HCT116 (cell line): ENCODE measurements around the gene SAPCD2. TPM values are rescaled to one million over a fixed set of nuclear protein-coding genes. Genes with fewer than 3 reads are reported as not detected.

ENCODE experiments used
- ATAC-seq: fragments of 200-7000 bp; cut with Tn5 transposase; 2 replicates; pipeline ENCODE4 v1.9.1; 2020; ENCODE audit warnings: mild to moderate bottlenecking, moderate library complexity
- BruUV-seq: library from RNA; stranded (reverse); fragments of 400-500 nt; replicated peaks from 2 replicates; lab custom pipeline; 2021; lab: Mats Ljungman, UMichigan
- CTCF ChIA-PET: fragments of 300-600 bp; sonication (Branson Sonifier 250); formaldehyde crosslinking; loops from one replicate; lab custom pipeline; 2021; ENCODE audit warnings: antibody characterized with exemption; lab: Charles Lee
- POLR2A ChIA-PET: fragments of 300-600, 350-600 bp; sonication (Branson Sonifier 250); formaldehyde crosslinking; loops from one replicate; lab custom pipeline; 2021; ENCODE audit warnings: antibody characterized with exemption; lab: Charles Lee
- RAD21 ChIA-PET, 2 experiments: fragments of 300-600 bp; sonication (Branson Sonifier 250); formaldehyde crosslinking; loops; one replicate each; lab custom pipeline; 2023; ENCODE audit warnings: low total read pairs in 2 of 2; ENCODE audit not compliant: uncharacterized antibody in 2 of 2, unreplicated experiment in 2 of 2, low non-redundant PET in 1 of 2; lab: Charles Lee
- DNase-seq: peaks from one replicate; pipeline ENCODE4 v3.0.0-alpha.2; 2010; ENCODE audit warnings: low read depth, low spot score
- H2AFZ ChIP-seq: fragments of 200-600 bp; shearing (Covaris generic), sonication (generic); 2 replicates; pipeline ENCODE4 v1.6.1; 2017; ENCODE audit warnings: low read depth, mixed run types, mixed read lengths, antibody characterized with exemption, low read length; ENCODE audit not compliant: poor library complexity, severe bottlenecking
- H3K27ac ChIP-seq: 2 replicates; pipeline ENCODE4 v1.5.1; 2012; ENCODE audit warnings: low read depth, low read length
- H3K27me3 ChIP-seq: fragments of 200-600 bp; sonication (generic); 2 replicates; pipeline ENCODE4 v1.6.1; 2016; ENCODE audit warnings: mixed run types, low read length, mixed read lengths; ENCODE audit not compliant: insufficient read depth
- H3K36me3 ChIP-seq, 2 experiments: fragments of 200-500 bp in 1 of 2; fragments of 200-600 bp in 1 of 2; sonication (Bioruptor generic) in 1 of 2; sonication (generic) in 1 of 2; 2 replicates each; pipeline versions ENCODE4 v1.5.1 to v1.6.1; 2014 to 2016; ENCODE audit warnings: low read length in 2 of 2, inconsistent platforms in 1 of 2, mixed read lengths in 1 of 2, mixed run types in 1 of 2; ENCODE audit not compliant: insufficient read depth in 2 of 2, control insufficient read depth in 1 of 2
- H3K4me1 ChIP-seq, 2 experiments: fragments of 200-600 bp in 1 of 2; sonication (generic) in 1 of 2; 2 replicates each; pipeline versions ENCODE4 v1.5.1 to v1.6.1; 2012 to 2017; ENCODE audit warnings: low read length in 2 of 2, inconsistent platforms in 1 of 2, mild to moderate bottlenecking in 1 of 2, mixed read lengths in 1 of 2, mixed run types in 1 of 2, moderate library complexity in 1 of 2; ENCODE audit not compliant: insufficient read depth in 2 of 2, control insufficient read depth in 1 of 2
- H3K4me2 ChIP-seq: fragments of 200-600 bp; sonication (generic); 2 replicates; pipeline ENCODE4 v1.6.1; 2017; ENCODE audit warnings: mixed run types, low read length, mixed read lengths
- H3K4me3 ChIP-seq, 2 experiments: fragments of 200-600 bp in 1 of 2; sonication (generic) in 1 of 2; replicated peaks in 1 of 2; 2 replicates each; pipeline ENCODE4 v1.5.1; 2011 to 2016; ENCODE audit warnings: low read length in 2 of 2, control low read depth in 1 of 2, low read depth in 1 of 2, mild to moderate bottlenecking in 1 of 2, mixed read lengths in 1 of 2, mixed run types in 1 of 2
- H3K79me2 ChIP-seq: fragments of 200-600 bp; sonication (generic); 2 replicates; pipeline ENCODE4 v1.6.1; 2017; ENCODE audit warnings: mild to moderate bottlenecking, mixed run types, low read length, moderate library complexity, mixed read lengths; ENCODE audit not compliant: insufficient read depth
- H3K9ac ChIP-seq: fragments of 200-600 bp; sonication (generic); 2 replicates; pipeline ENCODE4 v1.6.1; 2016; ENCODE audit warnings: low read length, mixed read lengths
- H3K9me2 ChIP-seq: fragments of 200-600 bp; sonication (generic), shearing (Covaris generic); 2 replicates; pipeline ENCODE4 v1.6.1; 2017; ENCODE audit warnings: mixed run types, mild to moderate bottlenecking, moderate library complexity; ENCODE audit not compliant: insufficient read depth
- H3K9me3 ChIP-seq, 2 experiments: fragments of 200-500 bp in 1 of 2; fragments of 200-600 bp in 1 of 2; sonication (Bioruptor generic) in 1 of 2; sonication (generic) in 1 of 2; 2 replicates each; pipeline ENCODE4 v1.6.1; 2014 to 2017; ENCODE audit warnings: low read length in 2 of 2, mixed read lengths in 2 of 2, inconsistent platforms in 1 of 2, low read depth in 1 of 2, mild to moderate bottlenecking in 1 of 2, mixed run types in 1 of 2, moderate library complexity in 1 of 2; ENCODE audit not compliant: control insufficient read depth in 1 of 2, insufficient read depth in 1 of 2
- H4K20me1 ChIP-seq: fragments of 200-600 bp; sonication (generic), shearing (Covaris generic); 2 replicates; pipeline ENCODE4 v1.6.1; 2017; ENCODE audit warnings: mixed run types, mild to moderate bottlenecking, moderate library complexity; ENCODE audit not compliant: insufficient read depth
- CEBPB ChIP-seq: IDR thresholded peaks from 2 replicates; pipeline ENCODE4 v1.6.1; 2012; ENCODE audit warnings: low read depth
- EGR1 ChIP-seq: IDR thresholded peaks from 2 replicates; pipeline ENCODE4 v1.6.1; 2012; ENCODE audit warnings: low read depth
- EZH2 ChIP-seq: fragments of 200-600 bp; sonication (generic); IDR thresholded peaks from 2 replicates; pipeline ENCODE4 v1.6.1; 2017; ENCODE audit warnings: antibody characterized with exemption, mixed run types
- JUND ChIP-seq: IDR thresholded peaks from 2 replicates; pipeline ENCODE4 v1.6.1; 2012
- RAD21 ChIP-seq: IDR thresholded peaks from 2 replicates; pipeline ENCODE4 v1.6.1; 2012; ENCODE audit warnings: low read depth, mild to moderate bottlenecking
- SIN3A ChIP-seq: IDR thresholded peaks from 2 replicates; pipeline ENCODE4 v1.6.1; 2012; ENCODE audit warnings: low read depth
- SRF ChIP-seq: IDR thresholded peaks from 2 replicates; pipeline ENCODE4 v1.6.1; 2012; ENCODE audit warnings: low read depth
- TCF7L2 ChIP-seq: IDR thresholded peaks from 2 replicates; pipeline ENCODE4 v1.7.0; 2011; ENCODE audit warnings: borderline replicate concordance, inconsistent platforms; ENCODE audit not compliant: insufficient read depth, insufficient read length; ENCODE audit errors: extremely low read depth
- ZNF274 ChIP-seq: fragments of 200-500 bp; sonication (Bioruptor generic); IDR thresholded peaks from 2 replicates; pipeline ENCODE4 v1.6.1; 2014; ENCODE audit warnings: mild to moderate bottlenecking, low read depth, low read length, inconsistent platforms
- intact Hi-C: fragments of 100-400 bp; cut with micrococcal nuclease; formaldehyde crosslinking; loops from 2 replicates; pipeline ENCODE4 v1.10.0; 2022
- total RNA-seq: library from RNA; stranded (reverse); gene quantifications from one replicate; pipeline ENCODE4 v1.2.1, GENCODE V29; 2021; ENCODE audit not compliant: unreplicated experiment
- TF ChIP-seq, protein P1 (sequence below), 3 experiments: fragments of 200-600 bp in 1 of 3; sonication (generic) in 1 of 3; IDR thresholded peaks in 2 of 3; conservative IDR thresholded peaks in 1 of 3; 2 replicates each; pipeline ENCODE4 v1.5.1; 2012 to 2017; ENCODE audit warnings: low read depth in 2 of 3, low read length in 2 of 3, antibody characterized with exemption in 1 of 3, borderline replicate concordance in 1 of 3, control low read depth in 1 of 3, mild to moderate bottlenecking in 1 of 3, mixed read lengths in 1 of 3, mixed run types in 1 of 3, moderate library complexity in 1 of 3; ENCODE audit not compliant: insufficient read depth in 1 of 3
- TF ChIP-seq, protein P2 (sequence below): IDR thresholded peaks from 2 replicates; pipeline ENCODE4 v1.6.1; 2012
- TF ChIP-seq, protein P3 (sequence below): IDR thresholded peaks from 2 replicates; pipeline ENCODE4 v1.6.1; 2012; ENCODE audit warnings: low read depth

Gene SAPCD2
- total RNA-seq, 1 experiment from 2014 or later: 71.7 TPM

DNA sequence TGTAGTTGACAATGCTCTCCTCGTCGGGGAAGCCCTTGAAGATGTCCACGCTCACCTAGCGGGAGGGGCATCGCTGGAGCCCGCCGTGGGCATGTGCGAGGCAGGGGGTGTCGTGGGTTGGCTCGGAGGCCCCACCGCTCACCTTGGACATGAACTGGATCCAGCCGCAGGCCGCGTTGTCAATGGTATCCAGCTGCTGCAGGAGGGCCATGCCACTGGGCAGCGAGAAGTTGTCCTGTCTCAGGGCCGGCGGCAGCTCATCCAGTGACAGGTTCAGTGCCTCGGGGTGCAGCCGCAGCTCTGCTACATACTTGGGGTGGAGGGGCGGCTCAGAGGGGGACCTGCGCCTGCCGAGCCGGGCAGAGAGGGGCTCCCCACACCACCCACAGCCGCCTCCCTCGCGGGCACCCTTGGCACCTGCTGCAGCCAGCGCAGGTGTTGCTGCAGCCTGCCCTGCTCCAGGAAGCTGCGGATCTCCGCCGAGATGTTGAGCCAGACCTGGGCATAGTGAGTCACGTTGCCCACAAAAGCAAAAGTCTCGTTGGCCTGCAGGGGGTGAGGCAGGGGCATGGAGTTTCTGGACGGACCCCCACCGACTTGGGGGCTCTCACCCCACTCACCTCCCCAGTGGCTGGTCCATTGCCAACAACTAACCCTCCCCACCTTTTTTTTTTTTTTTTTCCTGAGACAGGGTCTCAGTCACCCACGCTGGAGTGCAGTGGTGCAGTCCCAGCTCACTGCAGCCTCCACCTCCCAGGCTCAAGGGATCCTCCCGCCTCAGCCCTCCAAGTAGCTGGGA, 51.4 kb downstream of the SAPCD2 start:
- Histone ChIP-seq H3K27ac (no peak overlapping the region), H3K9ac (no peak overlapping the region), H3K4me2 (no peak overlapping the region), H3K9me2 (no peaks in the 10 kb centered on the region), H3K9me3 (no peaks in the 10 kb centered on the region), H3K36me3 (peaks cover 19 to 27% of the 10 kb centered on the region in 2 experiments; a peak in 3 of 4 replicates), H2AFZ (no peak overlapping the region), H3K4me1 (peaks cover 5 to 13% of the 10 kb centered on the region in 2 experiments; a peak in 3 of 4 replicates), H3K79me2 (no peaks in the 10 kb centered on the region; the same call in 1 of the 2 replicates), H4K20me1 (no peaks in the 10 kb centered on the region), H3K27me3 (no peaks in the 10 kb centered on the region), H3K4me3 (no peak overlapping the region)
- DNase-seq (no peak), ATAC-seq (no peak)
- TF ChIP-seq EZH2: no peak
- TF ChIP-seq SIN3A: no peak
- no peak for TF ChIP-seq RAD21
- ChIA-PET RAD21 (no interaction called here), POLR2A (no interaction called here), CTCF (interaction anchor here (1.1 kb wide), 1 partner anchor 10 kb away, joined by 4 read pairs; no protein-coding TSS in a partner anchor)
- intact Hi-C loops: no loop called here
- no TSS peak for BruUV-seq

DNA sequence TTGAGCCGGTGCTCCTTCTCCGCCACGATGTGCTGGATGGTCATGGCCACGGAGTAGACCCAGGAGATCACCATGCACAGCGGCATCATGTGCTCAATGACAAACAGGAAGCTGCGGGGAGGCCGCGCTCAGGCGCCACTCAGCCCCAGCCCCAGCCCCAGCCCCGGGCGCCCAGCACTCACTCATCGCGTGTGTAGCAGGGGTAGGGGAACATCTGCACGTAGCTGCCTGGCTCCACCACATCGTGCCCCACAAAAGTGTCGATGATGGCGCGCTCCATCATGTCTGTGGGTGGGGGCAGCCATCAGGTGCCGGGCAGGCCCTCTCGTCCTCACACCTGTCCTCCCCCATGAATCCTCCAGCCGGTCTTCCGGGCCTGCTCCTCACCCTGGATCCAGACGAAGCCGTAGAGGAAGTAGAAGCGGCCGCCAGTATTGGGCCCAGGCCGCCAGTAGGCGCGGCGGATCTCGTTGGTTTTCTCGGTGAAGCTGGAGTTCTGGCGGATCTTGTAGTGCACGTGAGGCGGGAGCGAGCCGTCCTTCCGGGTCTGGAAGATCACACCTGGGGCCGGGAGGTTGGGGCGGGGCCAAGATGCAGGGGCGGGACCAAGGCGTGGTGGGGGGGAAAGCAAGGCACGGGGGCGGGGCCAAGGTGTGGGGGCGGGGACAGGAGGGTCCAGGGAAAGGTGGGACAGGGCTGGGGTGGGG, 52.4 kb downstream of the SAPCD2 start:
- intact Hi-C loops: no loop called here
- no peak overlapping the region for H3K9ac ChIP-seq
- no peaks in the 10 kb centered on the region for H3K9me3 ChIP-seq
- no peak overlapping the region for H3K27ac ChIP-seq
- DNase-seq: no peak
- H4K20me1 ChIP-seq: no peaks in the 10 kb centered on the region
- ChIA-PET CTCF (interaction anchor here (1.2 kb wide), 1 partner anchor 11 kb away, joined by 4 read pairs; no protein-coding TSS in a partner anchor), POLR2A (no interaction called here), RAD21 (no interaction called here)
- H3K4me3 ChIP-seq: no peak overlapping the region
- H3K4me1 ChIP-seq: peaks cover 5 to 9% of the 10 kb centered on the region in 2 experiments; a peak in 3 of 4 replicates
- no peak overlapping the region for H3K4me2 ChIP-seq
- H3K79me2 ChIP-seq: no peaks in the 10 kb centered on the region
- no TSS peak for BruUV-seq
- H3K9me2 ChIP-seq: no peaks in the 10 kb centered on the region
- no peak overlapping the region for H2AFZ ChIP-seq
- H3K36me3 ChIP-seq: peaks cover 19 to 27% of the 10 kb centered on the region in 2 experiments; a peak in 3 of 4 replicates
- no peak for ATAC-seq
- no peaks in the 10 kb centered on the region for H3K27me3 ChIP-seq
- TF ChIP-seq EGR1: no peak
- TF ChIP-seq, protein P1, sequence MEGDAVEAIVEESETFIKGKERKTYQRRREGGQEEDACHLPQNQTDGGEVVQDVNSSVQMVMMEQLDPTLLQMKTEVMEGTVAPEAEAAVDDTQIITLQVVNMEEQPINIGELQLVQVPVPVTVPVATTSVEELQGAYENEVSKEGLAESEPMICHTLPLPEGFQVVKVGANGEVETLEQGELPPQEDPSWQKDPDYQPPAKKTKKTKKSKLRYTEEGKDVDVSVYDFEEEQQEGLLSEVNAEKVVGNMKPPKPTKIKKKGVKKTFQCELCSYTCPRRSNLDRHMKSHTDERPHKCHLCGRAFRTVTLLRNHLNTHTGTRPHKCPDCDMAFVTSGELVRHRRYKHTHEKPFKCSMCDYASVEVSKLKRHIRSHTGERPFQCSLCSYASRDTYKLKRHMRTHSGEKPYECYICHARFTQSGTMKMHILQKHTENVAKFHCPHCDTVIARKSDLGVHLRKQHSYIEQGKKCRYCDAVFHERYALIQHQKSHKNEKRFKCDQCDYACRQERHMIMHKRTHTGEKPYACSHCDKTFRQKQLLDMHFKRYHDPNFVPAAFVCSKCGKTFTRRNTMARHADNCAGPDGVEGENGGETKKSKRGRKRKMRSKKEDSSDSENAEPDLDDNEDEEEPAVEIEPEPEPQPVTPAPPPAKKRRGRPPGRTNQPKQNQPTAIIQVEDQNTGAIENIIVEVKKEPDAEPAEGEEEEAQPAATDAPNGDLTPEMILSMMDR (IDR thresholded peaks at IDR 0.05 in 2 of 3, conservative IDR thresholded peaks at IDR 0.05 in 1 of 3; ENCODE audit: borderline replicate concordance in 1 of 3, insufficient read depth in 1 of 3, low read depth in 2 of 3, low read length in 2 of 3): no peak
- no peak for TF ChIP-seq ZNF274
- TF ChIP-seq, protein P2, sequence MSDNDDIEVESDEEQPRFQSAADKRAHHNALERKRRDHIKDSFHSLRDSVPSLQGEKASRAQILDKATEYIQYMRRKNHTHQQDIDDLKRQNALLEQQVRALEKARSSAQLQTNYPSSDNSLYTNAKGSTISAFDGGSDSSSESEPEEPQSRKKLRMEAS: no peak
- no peak for TF ChIP-seq TCF7L2
- TF ChIP-seq, protein P3, sequence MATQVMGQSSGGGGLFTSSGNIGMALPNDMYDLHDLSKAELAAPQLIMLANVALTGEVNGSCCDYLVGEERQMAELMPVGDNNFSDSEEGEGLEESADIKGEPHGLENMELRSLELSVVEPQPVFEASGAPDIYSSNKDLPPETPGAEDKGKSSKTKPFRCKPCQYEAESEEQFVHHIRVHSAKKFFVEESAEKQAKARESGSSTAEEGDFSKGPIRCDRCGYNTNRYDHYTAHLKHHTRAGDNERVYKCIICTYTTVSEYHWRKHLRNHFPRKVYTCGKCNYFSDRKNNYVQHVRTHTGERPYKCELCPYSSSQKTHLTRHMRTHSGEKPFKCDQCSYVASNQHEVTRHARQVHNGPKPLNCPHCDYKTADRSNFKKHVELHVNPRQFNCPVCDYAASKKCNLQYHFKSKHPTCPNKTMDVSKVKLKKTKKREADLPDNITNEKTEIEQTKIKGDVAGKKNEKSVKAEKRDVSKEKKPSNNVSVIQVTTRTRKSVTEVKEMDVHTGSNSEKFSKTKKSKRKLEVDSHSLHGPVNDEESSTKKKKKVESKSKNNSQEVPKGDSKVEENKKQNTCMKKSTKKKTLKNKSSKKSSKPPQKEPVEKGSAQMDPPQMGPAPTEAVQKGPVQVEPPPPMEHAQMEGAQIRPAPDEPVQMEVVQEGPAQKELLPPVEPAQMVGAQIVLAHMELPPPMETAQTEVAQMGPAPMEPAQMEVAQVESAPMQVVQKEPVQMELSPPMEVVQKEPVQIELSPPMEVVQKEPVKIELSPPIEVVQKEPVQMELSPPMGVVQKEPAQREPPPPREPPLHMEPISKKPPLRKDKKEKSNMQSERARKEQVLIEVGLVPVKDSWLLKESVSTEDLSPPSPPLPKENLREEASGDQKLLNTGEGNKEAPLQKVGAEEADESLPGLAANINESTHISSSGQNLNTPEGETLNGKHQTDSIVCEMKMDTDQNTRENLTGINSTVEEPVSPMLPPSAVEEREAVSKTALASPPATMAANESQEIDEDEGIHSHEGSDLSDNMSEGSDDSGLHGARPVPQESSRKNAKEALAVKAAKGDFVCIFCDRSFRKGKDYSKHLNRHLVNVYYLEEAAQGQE: no peak
- no peak for TF ChIP-seq JUND
- no peak for TF ChIP-seq SRF
- TF ChIP-seq CEBPB: no peak
